Germinal center (tissue), 1 donor: ENCODE measurements around the gene BDP1.
"Not testable (repeated sequence)": the region's sequence is repeated elsewhere in the genome, so short reads cannot be mapped to it uniquely, and the experiment has no call there.

Source experiments
- DNase-seq: peaks from one replicate; pipeline ENCODE4 v3.0.0; 2012; ENCODE audit warnings: mixed read lengths, low spot score

Gene BDP1

GRCh38 chr5:71471193-71471592 lies 15.7 kb downstream of the BDP1 start:
- no peak for DNase-seq

- DNase-seq, result peak; percentile 52
Measured at GRCh38 chr5:71475788-71476384, 20.4 kb downstream of the BDP1 start.

- no peak for DNase-seq
Measured at GRCh38 chr5:71481441-71481840, 26.0 kb downstream of the BDP1 start.

- no peak for DNase-seq
Measured at GRCh38 chr5:71482132-71482531, 26.7 kb downstream of the BDP1 start.

- DNase-seq, result no peak
Measured at GRCh38 chr5:71483355-71483754, 27.9 kb downstream of the BDP1 start.

- DNase-seq, result no peak
Measured at GRCh38 chr5:71492817-71493615, 37.6 kb downstream of the BDP1 start.

GRCh38 chr5:71494202-71494601 lies 38.8 kb downstream of the BDP1 start:
- not testable (repeated sequence) for DNase-seq

GRCh38 chr5:71498756-71499155 lies 43.3 kb downstream of the BDP1 start:
- not testable (repeated sequence) for DNase-seq

- no peak for DNase-seq
Measured at GRCh38 chr5:71503536-71503935, 48.1 kb downstream of the BDP1 start.

GRCh38 chr5:71522151-71522550 lies 66.7 kb downstream of the BDP1 start:
- DNase-seq, result no peak

- not testable (repeated sequence) for DNase-seq
Measured at GRCh38 chr5:71525611-71526010, 70.2 kb downstream of the BDP1 start.

GRCh38 chr5:71528206-71528605 lies 72.8 kb downstream of the BDP1 start:
- no peak for DNase-seq

GRCh38 chr5:71529682-71530081 lies 74.2 kb downstream of the BDP1 start:
- DNase-seq, result no peak

- DNase-seq, result no peak
Measured at GRCh38 chr5:71533142-71533541, 77.7 kb downstream of the BDP1 start.

GRCh38 chr5:71533615-71534014 lies 78.2 kb downstream of the BDP1 start:
- DNase-seq, result peak; percentile 18

GRCh38 chr5:71537687-71538086 lies 82.2 kb downstream of the BDP1 start:
- no peak for DNase-seq

GRCh38 chr5:71550885-71551284 lies 95.4 kb downstream of the BDP1 start:
- not testable (repeated sequence) for DNase-seq

- DNase-seq, result not testable (repeated sequence)
Measured at GRCh38 chr5:71551582-71551981, 96.1 kb downstream of the BDP1 start.

- not testable (repeated sequence) for DNase-seq
Measured at GRCh38 chr5:71552026-71552749, 96.7 kb downstream of the BDP1 start.

GRCh38 chr5:71563161-71563560 lies 107.7 kb downstream of the BDP1 start:
- no peak for DNase-seq

GRCh38 chr5:71564895-71565294 lies 109.4 kb downstream of the BDP1 start:
- no peak for DNase-seq

GRCh38 chr5:71569748-71570509 lies 114.5 kb downstream of the BDP1 start:
- DNase-seq, result no peak
